HEK293 (cell line): ENCODE data around the gene PET100.

Source experiments
- CTCF ChIP-seq: fragments of 450-650 bp; formaldehyde crosslinking; IDR thresholded peaks from 2 replicates; pipeline ENCODE4 v1.5.1; 2016; ENCODE audit warnings: missing biosample characterization, missing genetic modification characterization
- MZF1 ChIP-seq: fragments of 450-650 bp; formaldehyde crosslinking; IDR thresholded peaks from 2 replicates; pipeline ENCODE4 v1.5.1; 2017; ENCODE audit warnings: missing biosample characterization, missing genetic modification characterization, borderline replicate concordance
- SCRT1 ChIP-seq: fragments of 450-650 bp; formaldehyde crosslinking; IDR thresholded peaks from 2 replicates; pipeline ENCODE4 v1.5.1; 2016; ENCODE audit warnings: missing biosample characterization, missing genetic modification characterization, borderline replicate concordance
- TSHZ1 ChIP-seq: fragments of 450-650 bp; formaldehyde crosslinking; IDR thresholded peaks from 2 replicates; pipeline ENCODE4 v1.5.1; 2016; ENCODE audit warnings: missing biosample characterization, missing genetic modification characterization, borderline replicate concordance
- YY1 ChIP-seq: fragments of 450-650 bp; formaldehyde crosslinking; IDR thresholded peaks from 2 replicates; pipeline ENCODE4 v1.5.1; 2018; ENCODE audit warnings: missing biosample characterization, missing genetic modification characterization
- ZBTB1 ChIP-seq: fragments of 450-650 bp; formaldehyde crosslinking; IDR thresholded peaks from 2 replicates; pipeline ENCODE4 v1.5.1; 2016; ENCODE audit warnings: missing biosample characterization, missing genetic modification characterization
- ZBTB7A ChIP-seq: fragments of 450-650 bp; formaldehyde crosslinking; IDR thresholded peaks from 2 replicates; pipeline ENCODE4 v1.5.1; 2016; ENCODE audit warnings: low read depth, missing biosample characterization, missing genetic modification characterization
- ZFP37 ChIP-seq: fragments of 450-650 bp; formaldehyde crosslinking; IDR thresholded peaks from 2 replicates; pipeline ENCODE4 v1.5.1; 2016; ENCODE audit warnings: missing biosample characterization, missing genetic modification characterization
- ZNF184 ChIP-seq: fragments of 450-650 bp; IDR thresholded peaks from 2 replicates; pipeline ENCODE4 v1.5.1; 2018; ENCODE audit warnings: missing biosample characterization, mild to moderate bottlenecking, missing genetic modification characterization
- ZNF768 ChIP-seq: fragments of 450-650 bp; formaldehyde crosslinking; IDR thresholded peaks from 2 replicates; pipeline ENCODE4 v1.5.1; 2018; ENCODE audit warnings: missing biosample characterization, mild to moderate bottlenecking, missing genetic modification characterization
- TF ChIP-seq, protein P1 (sequence below): fragments of 450-650 bp; formaldehyde crosslinking; IDR thresholded peaks from 2 replicates; pipeline ENCODE4 v1.5.1; 2017; ENCODE audit warnings: missing biosample characterization, mild to moderate bottlenecking, missing genetic modification characterization, moderate library complexity
- TF ChIP-seq, protein P2 (sequence below): fragments of 450-650 bp; formaldehyde crosslinking; IDR thresholded peaks from 2 replicates; pipeline ENCODE4 v1.5.1; 2016; ENCODE audit warnings: missing biosample characterization, missing genetic modification characterization

DNA sequence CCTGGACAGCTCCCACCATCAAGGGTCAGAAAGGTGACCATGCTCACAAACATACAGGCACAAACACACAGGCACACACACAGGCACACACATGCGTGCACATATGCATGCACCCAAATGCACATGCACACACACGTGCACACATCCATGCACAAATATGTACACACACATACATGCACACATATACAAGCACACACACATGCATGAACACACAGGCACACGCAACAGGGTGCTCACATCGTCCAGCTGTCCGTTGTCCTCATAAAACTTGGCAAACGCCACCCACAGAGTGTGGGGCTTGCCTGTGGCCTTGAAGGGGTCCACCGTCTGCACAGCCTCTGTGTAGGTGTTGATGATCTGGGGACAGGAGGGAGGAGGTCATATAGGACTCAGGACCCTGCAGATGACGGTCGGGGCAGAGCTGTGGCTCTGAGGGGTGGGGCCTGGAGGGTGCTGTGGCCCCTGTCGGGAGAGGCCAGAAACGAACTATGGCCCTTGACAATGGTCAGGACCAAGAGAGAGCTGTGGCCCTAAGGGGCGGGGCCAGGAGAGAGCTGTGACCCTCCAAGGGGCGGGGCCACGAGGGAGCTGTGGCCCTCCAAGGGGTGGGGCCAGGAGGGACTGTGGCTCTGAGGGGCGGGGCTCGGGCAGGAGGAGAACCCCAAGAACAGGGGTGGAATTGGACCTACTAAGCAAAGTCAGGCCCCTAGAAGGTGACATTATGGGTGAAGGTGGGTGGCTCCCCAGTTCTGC, 6.5 kb upstream of the PET100 start:
- no peak for TF ChIP-seq MZF1 (tag by site-specific recombination)
- no peak for TF ChIP-seq CTCF (tag by site-specific recombination)
- TF ChIP-seq TSHZ1 (tag by site-specific recombination), result no peak
- TF ChIP-seq ZNF768, result no peak
- TF ChIP-seq YY1 (tag by site-specific recombination), result no peak
- no peak for TF ChIP-seq ZBTB1 (tag by site-specific recombination)
- TF ChIP-seq SCRT1, result no peak
- no peak for TF ChIP-seq ZFP37 (tag by site-specific recombination)
- TF ChIP-seq, protein P1, sequence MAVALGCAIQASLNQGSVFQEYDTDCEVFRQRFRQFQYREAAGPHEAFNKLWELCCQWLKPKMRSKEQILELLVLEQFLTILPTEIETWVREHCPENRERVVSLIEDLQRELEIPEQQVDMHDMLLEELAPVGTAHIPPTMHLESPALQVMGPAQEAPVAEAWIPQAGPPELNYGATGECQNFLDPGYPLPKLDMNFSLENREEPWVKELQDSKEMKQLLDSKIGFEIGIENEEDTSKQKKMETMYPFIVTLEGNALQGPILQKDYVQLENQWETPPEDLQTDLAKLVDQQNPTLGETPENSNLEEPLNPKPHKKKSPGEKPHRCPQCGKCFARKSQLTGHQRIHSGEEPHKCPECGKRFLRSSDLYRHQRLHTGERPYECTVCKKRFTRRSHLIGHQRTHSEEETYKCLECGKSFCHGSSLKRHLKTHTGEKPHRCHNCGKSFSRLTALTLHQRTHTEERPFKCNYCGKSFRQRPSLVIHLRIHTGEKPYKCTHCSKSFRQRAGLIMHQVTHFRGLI (tag by site-specific recombination), result no peak
- TF ChIP-seq ZNF184 (tag by site-specific recombination), result no peak
- TF ChIP-seq ZBTB7A (tag by site-specific recombination), result no peak
- TF ChIP-seq, protein P2, sequence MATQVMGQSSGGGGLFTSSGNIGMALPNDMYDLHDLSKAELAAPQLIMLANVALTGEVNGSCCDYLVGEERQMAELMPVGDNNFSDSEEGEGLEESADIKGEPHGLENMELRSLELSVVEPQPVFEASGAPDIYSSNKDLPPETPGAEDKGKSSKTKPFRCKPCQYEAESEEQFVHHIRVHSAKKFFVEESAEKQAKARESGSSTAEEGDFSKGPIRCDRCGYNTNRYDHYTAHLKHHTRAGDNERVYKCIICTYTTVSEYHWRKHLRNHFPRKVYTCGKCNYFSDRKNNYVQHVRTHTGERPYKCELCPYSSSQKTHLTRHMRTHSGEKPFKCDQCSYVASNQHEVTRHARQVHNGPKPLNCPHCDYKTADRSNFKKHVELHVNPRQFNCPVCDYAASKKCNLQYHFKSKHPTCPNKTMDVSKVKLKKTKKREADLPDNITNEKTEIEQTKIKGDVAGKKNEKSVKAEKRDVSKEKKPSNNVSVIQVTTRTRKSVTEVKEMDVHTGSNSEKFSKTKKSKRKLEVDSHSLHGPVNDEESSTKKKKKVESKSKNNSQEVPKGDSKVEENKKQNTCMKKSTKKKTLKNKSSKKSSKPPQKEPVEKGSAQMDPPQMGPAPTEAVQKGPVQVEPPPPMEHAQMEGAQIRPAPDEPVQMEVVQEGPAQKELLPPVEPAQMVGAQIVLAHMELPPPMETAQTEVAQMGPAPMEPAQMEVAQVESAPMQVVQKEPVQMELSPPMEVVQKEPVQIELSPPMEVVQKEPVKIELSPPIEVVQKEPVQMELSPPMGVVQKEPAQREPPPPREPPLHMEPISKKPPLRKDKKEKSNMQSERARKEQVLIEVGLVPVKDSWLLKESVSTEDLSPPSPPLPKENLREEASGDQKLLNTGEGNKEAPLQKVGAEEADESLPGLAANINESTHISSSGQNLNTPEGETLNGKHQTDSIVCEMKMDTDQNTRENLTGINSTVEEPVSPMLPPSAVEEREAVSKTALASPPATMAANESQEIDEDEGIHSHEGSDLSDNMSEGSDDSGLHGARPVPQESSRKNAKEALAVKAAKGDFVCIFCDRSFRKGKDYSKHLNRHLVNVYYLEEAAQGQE (tag by site-specific recombination), result no peak
